ENCODE measurements around the gene TRABD2B.

The TRABD2B gene

GRCh38 chr1:47766832-47767740 is 230.1 kb downstream of the TRABD2B start:
- DNase-seq, result no peak

GRCh38 chr1:47765742-47766485 is 231.3 kb downstream of the TRABD2B start:
- no peak for DNase-seq

- no peak for DNase-seq
These were observed 231.9 kb downstream of the TRABD2B start for GRCh38 chr1:47765236-47765635.

GRCh38 chr1:47764461-47765046 is 232.6 kb downstream of the TRABD2B start:
- no peak for DNase-seq

GRCh38 chr1:47763591-47764171 is 233.5 kb downstream of the TRABD2B start:
- DNase-seq, result no peak

- DNase-seq, result no peak
These were observed 235.2 kb downstream of the TRABD2B start for GRCh38 chr1:47761974-47762373.

GRCh38 chr1:47761201-47761930 is 235.8 kb downstream of the TRABD2B start:
- no peak for DNase-seq

- DNase-seq, result no peak
These were observed 237.1 kb downstream of the TRABD2B start for GRCh38 chr1:47759936-47760629.

- no peak for DNase-seq
These were observed 237.8 kb downstream of the TRABD2B start for GRCh38 chr1:47759251-47759935.

GRCh38 chr1:47758341-47759250 is 238.6 kb downstream of the TRABD2B start:
- DNase-seq, result no peak

- no peak for DNase-seq
These were observed 239.8 kb downstream of the TRABD2B start for GRCh38 chr1:47757226-47757975.

GRCh38 chr1:47756411-47756810 is 240.8 kb downstream of the TRABD2B start:
- DNase-seq, result no peak

- DNase-seq, result no peak
These were observed 241.2 kb downstream of the TRABD2B start for GRCh38 chr1:47756006-47756405.

- DNase-seq, result peak in 1 of 2 experiments; percentile 1
These were observed 241.8 kb downstream of the TRABD2B start for GRCh38 chr1:47755101-47755990.

- no peak for DNase-seq
These were observed 243.0 kb downstream of the TRABD2B start for GRCh38 chr1:47754221-47754620.

GRCh38 chr1:47753808-47754207 is 243.4 kb downstream of the TRABD2B start:
- DNase-seq, result no peak

GRCh38 chr1:47752559-47752958 is 244.6 kb downstream of the TRABD2B start:
- no peak for DNase-seq

GRCh38 chr1:47751996-47752451 is 245.2 kb downstream of the TRABD2B start:
- DNase-seq, result no peak
